Measurements from ENCODE around the gene ZFYVE1. TPM values are rescaled to one million over a fixed set of nuclear protein-coding genes. Genes with fewer than 3 reads are reported as not detected.

The ZFYVE1 gene
- total RNA-seq, 1 experiment from 2014 or later: 14.2 TPM

- Histone ChIP-seq H3K56ac (ENCODE audit: insufficient read length, low read depth, low read length) (no peak overlapping the region), H2AFZ (ENCODE audit: low read length) (no peak overlapping the region), H4K8ac (replicated peaks; ENCODE audit: insufficient read length, low read depth, low read length) (no peak overlapping the region), H3K9ac (ENCODE audit: extremely low read depth, insufficient read length, low read length) (no peak overlapping the region), H3K9me3 (ENCODE audit: control insufficient read depth, low read depth, low read length) (no peaks in the 10 kb centered on the region), H3K23ac (ENCODE audit: insufficient read length, low read depth, low read length) (no peak overlapping the region), H3K14ac (ENCODE audit: insufficient read depth, low read length) (no peak overlapping the region), H3K18ac (ENCODE audit: insufficient read length, low read depth, low read length) (no peak overlapping the region), H2BK20ac (ENCODE audit: low read depth, low read length, poor library complexity, severe bottlenecking) (no peak overlapping the region), H3K27me3 (ENCODE audit: insufficient read depth, low read length) (no peaks in the 10 kb centered on the region), H3K23me2 (ENCODE audit: insufficient read length, low read depth, low read length, poor library complexity, severe bottlenecking) (no peaks in the 10 kb centered on the region), H2BK5ac (ENCODE audit: insufficient read length, low read length) (no peak overlapping the region), H3K79me1 (ENCODE audit: insufficient read depth, low read depth, low read length, poor library complexity, severe bottlenecking) (no peaks in the 10 kb centered on the region), H2BK12ac (ENCODE audit: insufficient read length, low read depth, low read length) (no peak overlapping the region), H2BK15ac (ENCODE audit: low read depth, low read length) (no peak overlapping the region), H3K79me2 (ENCODE audit: insufficient read depth, low read length) (no peaks in the 10 kb centered on the region), H3K4me1 (ENCODE audit: insufficient read depth, low read length) (peaks cover 9% of the 10 kb centered on the region), H2BK120ac (ENCODE audit: low read depth, low read length, poor library complexity, severe bottlenecking) (no peak overlapping the region), H3K4me2 (ENCODE audit: insufficient read depth, insufficient read length, low read length) (no peak overlapping the region), H3K4ac (ENCODE audit: low read depth, low read length) (no peak overlapping the region), H3K27ac (ENCODE audit: insufficient read length, low read depth, low read length) (no peak overlapping the region), H4K91ac (ENCODE audit: insufficient read length, low read depth, low read length) (no peak overlapping the region), H4K20me1 (ENCODE audit: control insufficient read depth, insufficient read depth, insufficient read length) (no peaks in the 10 kb centered on the region), H3T11ph (ENCODE audit: low read length) (no peak overlapping the region), H2AK5ac (ENCODE audit: insufficient read length, low read length) (no peak overlapping the region), H4K5ac (ENCODE audit: insufficient read length, low read depth, low read length) (no peak overlapping the region)
- Mint-ChIP-seq H3K36me3 (ENCODE audit: insufficient read depth in 1 of 3, low read depth in 3 of 3) (peaks cover 4 to 31% (median 25%) of the 10 kb centered on the region in 3 experiments; a peak in 6 of 7 replicates), H3K4me3 (no peak overlapping the region), H3K4me1 (peaks cover 23 to 31% of the 10 kb centered on the region in 2 experiments), H3K9me3 (no peaks in the 10 kb centered on the region), H3K27ac (peak overlapping the region in 1 of 3 experiments; percentile 46; a peak in 2 of 7 replicates), H3K27me3 (ENCODE audit: low read depth) (no peaks in the 10 kb centered on the region)
- DNase-seq: no peak
- WGBS (ENCODE audit: extremely low coverage, insufficient read length, low lambda C conversion rate): no CpG with 5 or more reads among the region's 3 CpGs
- TF ChIP-seq CTCF (conservative IDR thresholded peaks at IDR 0.05): no peak
Observed at GRCh38 chr14:72982146-72982708, 44.7 kb downstream of the ZFYVE1 start.
